Liver (tissue), 3 donors: ENCODE measurements around the gene C3orf49.

Experiments
- FOXA1 ChIP-seq: IDR thresholded peaks from 2 replicates; pipeline ENCODE4 v1.6.1; 2016; ENCODE audit warnings: antibody characterized with exemption
- JUND ChIP-seq, 2 donors: IDR thresholded peaks; 2 replicates each; pipeline ENCODE4 v1.6.1; 2016; ENCODE audit warnings: antibody characterized with exemption in 2 of 2
- TF ChIP-seq, protein P1 (sequence below): IDR thresholded peaks from 2 replicates; pipeline ENCODE4 v1.6.1; 2016; ENCODE audit warnings: antibody characterized with exemption
- TF ChIP-seq, protein P2 (sequence below): fragments of 150-350 bp; IDR thresholded peaks from 2 replicates; pipeline ENCODE4 v1.5.1; 2017; ENCODE audit warnings: improper control_type of control experiment, low read depth, low read length; ENCODE audit not compliant: missing input control
- donor health status: healthy.
- donor health status: healthy.

DNA sequence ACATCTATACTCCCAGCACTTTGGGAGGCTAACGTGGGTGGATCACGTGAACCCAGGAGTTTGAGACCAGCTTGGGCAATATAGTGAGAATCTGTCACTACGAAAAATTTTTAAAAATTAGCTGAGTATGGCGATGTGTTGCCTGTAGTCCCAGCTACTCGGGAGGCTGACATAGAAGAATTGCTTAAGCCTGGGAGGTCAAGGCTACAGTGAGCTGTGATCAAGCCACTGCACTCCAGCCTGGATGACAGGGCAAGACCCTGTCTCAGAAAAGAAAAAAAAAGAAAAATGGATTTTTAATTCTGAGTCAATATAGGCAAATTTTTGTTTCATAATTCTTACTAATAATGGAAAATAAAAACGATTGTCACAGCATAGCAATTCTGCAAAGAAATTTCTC is 13.3 kb downstream of the C3orf49 start:
- TF ChIP-seq, protein P1, sequence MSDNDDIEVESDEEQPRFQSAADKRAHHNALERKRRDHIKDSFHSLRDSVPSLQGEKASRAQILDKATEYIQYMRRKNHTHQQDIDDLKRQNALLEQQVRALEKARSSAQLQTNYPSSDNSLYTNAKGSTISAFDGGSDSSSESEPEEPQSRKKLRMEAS = no peak
- TF ChIP-seq FOXA1 (no peak), JUND (IDR thresholded peaks at IDR 0.05) (no peak)
- TF ChIP-seq, protein P2, sequence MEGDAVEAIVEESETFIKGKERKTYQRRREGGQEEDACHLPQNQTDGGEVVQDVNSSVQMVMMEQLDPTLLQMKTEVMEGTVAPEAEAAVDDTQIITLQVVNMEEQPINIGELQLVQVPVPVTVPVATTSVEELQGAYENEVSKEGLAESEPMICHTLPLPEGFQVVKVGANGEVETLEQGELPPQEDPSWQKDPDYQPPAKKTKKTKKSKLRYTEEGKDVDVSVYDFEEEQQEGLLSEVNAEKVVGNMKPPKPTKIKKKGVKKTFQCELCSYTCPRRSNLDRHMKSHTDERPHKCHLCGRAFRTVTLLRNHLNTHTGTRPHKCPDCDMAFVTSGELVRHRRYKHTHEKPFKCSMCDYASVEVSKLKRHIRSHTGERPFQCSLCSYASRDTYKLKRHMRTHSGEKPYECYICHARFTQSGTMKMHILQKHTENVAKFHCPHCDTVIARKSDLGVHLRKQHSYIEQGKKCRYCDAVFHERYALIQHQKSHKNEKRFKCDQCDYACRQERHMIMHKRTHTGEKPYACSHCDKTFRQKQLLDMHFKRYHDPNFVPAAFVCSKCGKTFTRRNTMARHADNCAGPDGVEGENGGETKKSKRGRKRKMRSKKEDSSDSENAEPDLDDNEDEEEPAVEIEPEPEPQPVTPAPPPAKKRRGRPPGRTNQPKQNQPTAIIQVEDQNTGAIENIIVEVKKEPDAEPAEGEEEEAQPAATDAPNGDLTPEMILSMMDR = no peak
